ENCODE measurements around the gene MFAP5. TPM values are rescaled to one million over a fixed set of nuclear protein-coding genes. Genes with fewer than 3 reads are reported as not detected.

The MFAP5 gene
- polyA plus RNA-seq, 1 of the 3 experiments (the other 2 are of a cell fraction) = 19.1 TPM

DNA sequence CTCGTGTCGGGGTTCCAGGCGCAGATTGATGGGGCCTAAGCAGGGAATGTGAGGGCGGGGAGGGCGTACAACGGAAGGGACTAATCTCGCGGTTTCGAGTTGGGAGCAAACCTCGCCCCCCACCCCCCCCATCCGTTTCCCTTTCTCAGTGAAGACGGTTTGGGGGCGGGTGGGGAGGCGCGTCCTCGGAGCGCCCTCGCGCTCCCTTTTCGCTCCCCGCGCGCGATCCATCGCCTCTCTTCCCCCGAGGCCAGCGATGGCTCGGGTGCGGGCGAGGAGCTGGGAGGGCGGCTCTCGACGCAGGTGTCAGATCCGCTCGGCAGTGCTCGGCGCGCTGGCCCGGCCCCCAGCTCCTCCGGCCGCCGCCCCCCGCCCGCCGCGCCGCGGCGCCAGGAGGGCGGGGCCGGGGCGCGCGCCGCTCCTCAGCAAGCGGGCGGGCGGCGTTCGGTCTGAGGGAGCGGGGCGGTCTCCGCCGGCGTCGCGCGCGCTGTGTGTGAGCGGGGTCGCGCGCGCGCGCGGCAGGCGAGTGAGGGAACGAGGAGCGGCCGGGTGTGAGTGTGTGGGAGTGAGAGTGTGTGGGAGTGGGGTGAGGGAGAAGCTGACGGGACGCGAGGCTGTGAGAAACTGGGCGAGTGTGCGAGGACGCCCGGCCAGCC is 35.0 kb upstream of the MFAP5 start, which contains the start of gene RIMKLB:
RIMKLB (plus strand) TSS at position 516 of the 656 bp plus-strand sequence. CDS start 15,876 bp downstream, outside the sequence.
- Histone ChIP-seq H3K9me2 (no peaks in the 10 kb centered on the region), H3K27ac (ENCODE audit: low read depth in 2 of 2, low read length in 1 of 2) (peak within 1 kb of the TSS; percentile 77 to 86), H3K4me2 (peak within 1 kb of the TSS; percentile 93), H3F3A (replicated peaks; ENCODE audit: insufficient read depth) (peaks cover 17% of the 10 kb centered on the region), H3K9me3 (no peaks in the 10 kb centered on the region), H3K4me1 (ENCODE audit: control insufficient read depth in 1 of 2, insufficient read depth in 2 of 2, low read depth in 1 of 2, low read length in 1 of 2) (peaks cover 9 to 15% of the 10 kb centered on the region in 2 experiments; a peak in 3 of 4 replicates), H3K27me3 (ENCODE audit: insufficient read depth) (no peaks in the 10 kb centered on the region), H3K4me3 (ENCODE audit: low read depth in 2 of 2, low read length in 1 of 2) (peak within 1 kb of the TSS; percentile 91), H3K36me3 (replicated peaks in 1 of 2; ENCODE audit: control insufficient read depth in 1 of 2, insufficient read depth in 2 of 2, low read length in 1 of 2) (peaks cover 6 to 13% of the 10 kb centered on the region in 2 experiments), H3K79me2 (ENCODE audit: insufficient read depth) (peaks cover 41% of the 10 kb centered on the region), H3K9ac (peak within 1 kb of the TSS; percentile 97), H2AFZ (ENCODE audit: low read depth) (peak within 1 kb of the TSS; percentile 96), H4K20me1 (ENCODE audit: insufficient read depth) (peaks cover 19% of the 10 kb centered on the region)
- ChIA-PET POLR2A (interaction anchor here (0.5 to 0.9 kb wide), 2 partner anchors 10 to 11 kb away, joined by 3 to 4 read pairs; no protein-coding TSS in a partner anchor), CTCF (interaction anchor here (0.9 to 1.4 kb wide), 5 partner anchors 84 to 252 kb away, joined by 3 to 6 read pairs (median 4); partner anchors contain the start of gene M6PR)
- 1% methylated on average over 54 of the region's 88 CpGs for WGBS (ENCODE audit: low lambda C conversion rate)
- peak; percentile 93 for DNase-seq
- TF ChIP-seq TEAD4 (IDR thresholded peaks at IDR 0.05; ENCODE audit: borderline replicate concordance, insufficient read depth) = 0 out of 2 replicates have a peak, but pooled peaks have one; percentile 13
- no peak for TF ChIP-seq MEF2A (IDR thresholded peaks at IDR 0.05; ENCODE audit: borderline replicate concordance, low read depth)
- TF ChIP-seq GABPA (IDR thresholded peaks at IDR 0.05; ENCODE audit: low read depth) = peak; percentile 4; the same call in 1 of the 2 replicates
- peak; percentile 36; the same call in 1 of the 2 replicates for TF ChIP-seq POLR2AphosphoS5 (IDR thresholded peaks at IDR 0.05; ENCODE audit: low read depth, low read length)
- TF ChIP-seq FOXM1 (IDR thresholded peaks at IDR 0.05; ENCODE audit: low read depth) = no peak
- no peak for TF ChIP-seq GATA2 (CRISPR knock-in tag; IDR thresholded peaks at IDR 0.05)
- TF ChIP-seq YY1 (IDR thresholded peaks at IDR 0.05; ENCODE audit: low read depth) = no peak; the same call in none of the 2 replicates
- TF ChIP-seq, protein P1, sequence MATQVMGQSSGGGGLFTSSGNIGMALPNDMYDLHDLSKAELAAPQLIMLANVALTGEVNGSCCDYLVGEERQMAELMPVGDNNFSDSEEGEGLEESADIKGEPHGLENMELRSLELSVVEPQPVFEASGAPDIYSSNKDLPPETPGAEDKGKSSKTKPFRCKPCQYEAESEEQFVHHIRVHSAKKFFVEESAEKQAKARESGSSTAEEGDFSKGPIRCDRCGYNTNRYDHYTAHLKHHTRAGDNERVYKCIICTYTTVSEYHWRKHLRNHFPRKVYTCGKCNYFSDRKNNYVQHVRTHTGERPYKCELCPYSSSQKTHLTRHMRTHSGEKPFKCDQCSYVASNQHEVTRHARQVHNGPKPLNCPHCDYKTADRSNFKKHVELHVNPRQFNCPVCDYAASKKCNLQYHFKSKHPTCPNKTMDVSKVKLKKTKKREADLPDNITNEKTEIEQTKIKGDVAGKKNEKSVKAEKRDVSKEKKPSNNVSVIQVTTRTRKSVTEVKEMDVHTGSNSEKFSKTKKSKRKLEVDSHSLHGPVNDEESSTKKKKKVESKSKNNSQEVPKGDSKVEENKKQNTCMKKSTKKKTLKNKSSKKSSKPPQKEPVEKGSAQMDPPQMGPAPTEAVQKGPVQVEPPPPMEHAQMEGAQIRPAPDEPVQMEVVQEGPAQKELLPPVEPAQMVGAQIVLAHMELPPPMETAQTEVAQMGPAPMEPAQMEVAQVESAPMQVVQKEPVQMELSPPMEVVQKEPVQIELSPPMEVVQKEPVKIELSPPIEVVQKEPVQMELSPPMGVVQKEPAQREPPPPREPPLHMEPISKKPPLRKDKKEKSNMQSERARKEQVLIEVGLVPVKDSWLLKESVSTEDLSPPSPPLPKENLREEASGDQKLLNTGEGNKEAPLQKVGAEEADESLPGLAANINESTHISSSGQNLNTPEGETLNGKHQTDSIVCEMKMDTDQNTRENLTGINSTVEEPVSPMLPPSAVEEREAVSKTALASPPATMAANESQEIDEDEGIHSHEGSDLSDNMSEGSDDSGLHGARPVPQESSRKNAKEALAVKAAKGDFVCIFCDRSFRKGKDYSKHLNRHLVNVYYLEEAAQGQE (IDR thresholded peaks at IDR 0.05; ENCODE audit: low read depth, low read length) = no peak
- TF ChIP-seq RXRA (IDR thresholded peaks at IDR 0.05; ENCODE audit: borderline replicate concordance, low read depth) = no peak
- no peak for TF ChIP-seq SMC3 (IDR thresholded peaks at IDR 0.05; ENCODE audit: low read depth, low read length)
- no peak for TF ChIP-seq RAD21 (IDR thresholded peaks at IDR 0.05; ENCODE audit: low read length)
- TF ChIP-seq, protein P2, sequence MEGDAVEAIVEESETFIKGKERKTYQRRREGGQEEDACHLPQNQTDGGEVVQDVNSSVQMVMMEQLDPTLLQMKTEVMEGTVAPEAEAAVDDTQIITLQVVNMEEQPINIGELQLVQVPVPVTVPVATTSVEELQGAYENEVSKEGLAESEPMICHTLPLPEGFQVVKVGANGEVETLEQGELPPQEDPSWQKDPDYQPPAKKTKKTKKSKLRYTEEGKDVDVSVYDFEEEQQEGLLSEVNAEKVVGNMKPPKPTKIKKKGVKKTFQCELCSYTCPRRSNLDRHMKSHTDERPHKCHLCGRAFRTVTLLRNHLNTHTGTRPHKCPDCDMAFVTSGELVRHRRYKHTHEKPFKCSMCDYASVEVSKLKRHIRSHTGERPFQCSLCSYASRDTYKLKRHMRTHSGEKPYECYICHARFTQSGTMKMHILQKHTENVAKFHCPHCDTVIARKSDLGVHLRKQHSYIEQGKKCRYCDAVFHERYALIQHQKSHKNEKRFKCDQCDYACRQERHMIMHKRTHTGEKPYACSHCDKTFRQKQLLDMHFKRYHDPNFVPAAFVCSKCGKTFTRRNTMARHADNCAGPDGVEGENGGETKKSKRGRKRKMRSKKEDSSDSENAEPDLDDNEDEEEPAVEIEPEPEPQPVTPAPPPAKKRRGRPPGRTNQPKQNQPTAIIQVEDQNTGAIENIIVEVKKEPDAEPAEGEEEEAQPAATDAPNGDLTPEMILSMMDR (IDR thresholded peaks at IDR 0.05) = no peak
- TF ChIP-seq JUND (IDR thresholded peaks at IDR 0.05) = no peak
- peak; percentile 37; the same call in 1 of the 2 replicates for TF ChIP-seq NRF1 (IDR thresholded peaks at IDR 0.05; ENCODE audit: low read depth, low read length)
- TF ChIP-seq FOSL2 (IDR thresholded peaks at IDR 0.05; ENCODE audit: borderline replicate concordance, low read depth) = no peak
- no peak for TF ChIP-seq ELF1 (IDR thresholded peaks at IDR 0.05)
- TF ChIP-seq IRF3 (IDR thresholded peaks at IDR 0.05; ENCODE audit: low read depth, low read length) = no peak
- TF ChIP-seq TAF1 (IDR thresholded peaks at IDR 0.05; ENCODE audit: borderline replicate concordance, low read depth, low read length) = peak; percentile 45; the same call in 1 of the 2 replicates
- no peak for TF ChIP-seq FOXJ3 (CRISPR knock-in tag; IDR thresholded peaks at IDR 0.05)
- no peak for TF ChIP-seq EZH2phosphoT487 (IDR thresholded peaks at IDR 0.05; ENCODE audit: borderline replicate concordance, low read depth)
- TF ChIP-seq ZBTB33 (IDR thresholded peaks at IDR 0.05; ENCODE audit: borderline replicate concordance, low read depth) = peak; percentile 94
- 0 out of 4 replicates have a peak, but pooled peaks of 1 of the 2 experiments have one; percentile 6 for TF ChIP-seq EP300 (IDR thresholded peaks at IDR 0.05; ENCODE audit: borderline replicate concordance in 1 of 2, low read depth in 1 of 2, low read length in 1 of 2)
- TF ChIP-seq, protein P3, sequence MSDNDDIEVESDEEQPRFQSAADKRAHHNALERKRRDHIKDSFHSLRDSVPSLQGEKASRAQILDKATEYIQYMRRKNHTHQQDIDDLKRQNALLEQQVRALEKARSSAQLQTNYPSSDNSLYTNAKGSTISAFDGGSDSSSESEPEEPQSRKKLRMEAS (IDR thresholded peaks at IDR 0.05; ENCODE audit: low read depth) = peak; percentile 5; the same call in 1 of the 2 replicates
- TF ChIP-seq NFIC (IDR thresholded peaks at IDR 0.05; ENCODE audit: borderline replicate concordance) = no peak
